HL-60/S4 treated with retinoic acid at 250 ng/mL for 4 days and 3 days (cell line): ENCODE results near the gene NADK2.
"Not testable (repeated sequence)": the region's sequence is repeated elsewhere in the genome, so short reads cannot be mapped to it uniquely, and the experiment has no call there.

Experiments
- in situ Hi-C: fragments of 300-500 bp; cut with MboI; formaldehyde crosslinking; loops from 2 replicates; pipeline ENCODE4 v1.7.0; 2022; ENCODE audit warnings: low sequenced_read_pairs

NADK2 gene

GRCh38 chr5:36214436-36214835, 27.3 kb downstream of the NADK2 start:
- in situ Hi-C loops = no loop called here

GRCh38 chr5:36209664-36210063, 32.1 kb downstream of the NADK2 start:
- in situ Hi-C loops = no loop called here

GRCh38 chr5:36208786-36209185, 32.9 kb downstream of the NADK2 start:
- in situ Hi-C loops = no loop called here

- in situ Hi-C loops = no loop called here
Measured at GRCh38 chr5:36206913-36207312, 34.8 kb downstream of the NADK2 start.

- in situ Hi-C loops = no loop called here
Measured at GRCh38 chr5:36205329-36205728, 36.4 kb downstream of the NADK2 start.

- in situ Hi-C loops = no loop called here
Measured at GRCh38 chr5:36202521-36202961, 39.2 kb downstream of the NADK2 start.

GRCh38 chr5:36200513-36200912, 41.2 kb downstream of the NADK2 start:
- in situ Hi-C loops = no loop called here

GRCh38 chr5:36199620-36200019, 42.1 kb downstream of the NADK2 start:
- in situ Hi-C loops = no loop called here

GRCh38 chr5:36198783-36199182, 42.9 kb downstream of the NADK2 start:
- in situ Hi-C loops = not testable (repeated sequence)

- in situ Hi-C loops = no loop called here
Measured at GRCh38 chr5:36198281-36198680, 43.4 kb downstream of the NADK2 start.

- in situ Hi-C loops = no loop called here
Measured at GRCh38 chr5:36193746-36194145, 48.0 kb downstream of the NADK2 start.

- in situ Hi-C loops = not testable (repeated sequence)
Measured at GRCh38 chr5:36184408-36184807, 57.3 kb downstream of the NADK2 start.

- in situ Hi-C loops = no loop called here
Measured at GRCh38 chr5:36181774-36182173, 60.0 kb downstream of the NADK2 start.

GRCh38 chr5:36180556-36181350, 61.0 kb downstream of the NADK2 start:
- in situ Hi-C loops = no loop called here

- in situ Hi-C loops = no loop called here
Measured at GRCh38 chr5:36179950-36180349, 61.8 kb downstream of the NADK2 start.

- in situ Hi-C loops = no loop called here
Measured at GRCh38 chr5:36178524-36178890, 63.2 kb downstream of the NADK2 start.

GRCh38 chr5:36177715-36178523, 63.8 kb downstream of the NADK2 start:
- in situ Hi-C loops = no loop called here

GRCh38 chr5:36177154-36177553, 64.6 kb downstream of the NADK2 start:
- in situ Hi-C loops = no loop called here

- in situ Hi-C loops = no loop called here
Measured at GRCh38 chr5:36175043-36175442, 66.7 kb downstream of the NADK2 start.

- in situ Hi-C loops = no loop called here
Measured at GRCh38 chr5:36174119-36174518, 67.6 kb downstream of the NADK2 start.

GRCh38 chr5:36173426-36173825, 68.3 kb downstream of the NADK2 start:
- in situ Hi-C loops = no loop called here

GRCh38 chr5:36172599-36172998, 69.1 kb downstream of the NADK2 start:
- in situ Hi-C loops = no loop called here
